Bronchial epithelial cell (primary cell): Measurements from ENCODE around the gene INPP4A. TPM values are rescaled to one million over a fixed set of nuclear protein-coding genes. Genes with fewer than 3 reads are reported as not detected.

Source experiments
- DNase-seq: peaks from one replicate; pipeline ENCODE4 v3.0.0-alpha.2; 2010; ENCODE audit warnings: low read depth
- FAIRE-seq: peaks from 2 replicates; lab custom pipeline; 2011; peaks lifted over from hg19 to GRCh38; lab: Jason Lieb, UNC
- H3K27me3 ChIP-seq: 2 replicates; pipeline ENCODE4 v1.5.1; 2011; ENCODE audit warnings: low read length; ENCODE audit not compliant: control insufficient read depth, insufficient read depth
- H3K36me3 ChIP-seq: 2 replicates; pipeline ENCODE4 v1.5.1; 2011; ENCODE audit warnings: low read length; ENCODE audit not compliant: control insufficient read depth, insufficient read depth
- H3K4me3 ChIP-seq: 2 replicates; pipeline ENCODE4 v1.5.1; 2011; ENCODE audit warnings: mild to moderate bottlenecking, low read depth, low read length, control low read depth
- total RNA-seq: library from RNA; depleted of rRNA; stranded (reverse); fragments of >200 nt; gene quantifications from 2 replicates; pipeline ENCODE4 v1.2.1, GENCODE V29; 2014
- TF ChIP-seq, protein P1 (sequence below): IDR thresholded peaks from 2 replicates; pipeline ENCODE4 v1.5.1; 2011; ENCODE audit warnings: mild to moderate bottlenecking, moderate library complexity, low read length, control low read depth, inconsistent platforms; ENCODE audit not compliant: insufficient read depth, severe bottlenecking

Gene INPP4A
- total RNA-seq, 1 donor from 2014 or later = 18.2 TPM

DNA sequence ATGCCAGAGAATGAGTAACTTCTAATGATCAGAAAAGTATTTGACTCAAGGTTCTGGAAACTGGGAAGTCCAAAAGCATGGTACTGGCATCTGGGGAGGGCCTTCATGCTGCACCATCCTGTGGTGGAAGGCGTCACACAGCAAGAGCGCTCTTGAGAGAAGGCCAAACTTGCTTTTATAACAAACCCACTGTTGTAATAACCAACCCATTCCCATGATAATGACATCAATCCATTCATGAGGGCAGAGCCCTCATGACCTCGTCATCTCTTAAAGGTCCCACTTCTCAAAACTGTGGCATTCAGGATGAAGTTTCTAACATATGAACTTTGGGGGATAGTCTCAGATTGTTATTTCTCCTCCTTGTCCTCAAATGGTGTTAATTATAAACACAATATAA is 95.9 kb downstream of the INPP4A start:
- H3K27me3 ChIP-seq = no peaks in the 10 kb centered on the region
- DNase-seq (no peak), FAIRE-seq (no peak)
- peaks cover 12% of the 10 kb centered on the region for H3K36me3 ChIP-seq
- H3K4me3 ChIP-seq = no peak overlapping the region
- TF ChIP-seq, protein P1, sequence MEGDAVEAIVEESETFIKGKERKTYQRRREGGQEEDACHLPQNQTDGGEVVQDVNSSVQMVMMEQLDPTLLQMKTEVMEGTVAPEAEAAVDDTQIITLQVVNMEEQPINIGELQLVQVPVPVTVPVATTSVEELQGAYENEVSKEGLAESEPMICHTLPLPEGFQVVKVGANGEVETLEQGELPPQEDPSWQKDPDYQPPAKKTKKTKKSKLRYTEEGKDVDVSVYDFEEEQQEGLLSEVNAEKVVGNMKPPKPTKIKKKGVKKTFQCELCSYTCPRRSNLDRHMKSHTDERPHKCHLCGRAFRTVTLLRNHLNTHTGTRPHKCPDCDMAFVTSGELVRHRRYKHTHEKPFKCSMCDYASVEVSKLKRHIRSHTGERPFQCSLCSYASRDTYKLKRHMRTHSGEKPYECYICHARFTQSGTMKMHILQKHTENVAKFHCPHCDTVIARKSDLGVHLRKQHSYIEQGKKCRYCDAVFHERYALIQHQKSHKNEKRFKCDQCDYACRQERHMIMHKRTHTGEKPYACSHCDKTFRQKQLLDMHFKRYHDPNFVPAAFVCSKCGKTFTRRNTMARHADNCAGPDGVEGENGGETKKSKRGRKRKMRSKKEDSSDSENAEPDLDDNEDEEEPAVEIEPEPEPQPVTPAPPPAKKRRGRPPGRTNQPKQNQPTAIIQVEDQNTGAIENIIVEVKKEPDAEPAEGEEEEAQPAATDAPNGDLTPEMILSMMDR = no peak

DNA sequence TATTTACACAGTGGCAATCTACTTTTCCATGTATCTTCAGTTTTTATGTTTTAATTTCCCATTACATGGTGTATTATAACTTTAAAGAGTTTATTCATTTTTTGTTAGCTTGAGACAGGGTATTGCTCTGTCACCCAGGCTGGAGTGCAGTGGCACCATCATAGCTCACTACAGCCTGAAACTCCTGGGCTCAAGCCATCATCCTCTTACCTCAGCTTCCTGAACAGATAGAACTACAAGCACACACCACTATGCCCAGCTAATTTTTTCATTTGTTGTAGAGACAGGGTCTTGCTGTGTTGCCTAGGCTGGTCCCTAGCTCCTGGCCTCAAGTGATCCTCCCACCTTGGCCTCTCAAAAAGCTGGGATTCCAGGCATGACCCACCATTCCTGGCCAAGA is 96.8 kb downstream of the INPP4A start:
- no peak for FAIRE-seq
- H3K4me3 ChIP-seq = no peak overlapping the region
- H3K27me3 ChIP-seq = no peaks in the 10 kb centered on the region
- TF ChIP-seq, protein P1 = no peak
- peaks cover 17% of the 10 kb centered on the region for H3K36me3 ChIP-seq
- no peak for DNase-seq

DNA sequence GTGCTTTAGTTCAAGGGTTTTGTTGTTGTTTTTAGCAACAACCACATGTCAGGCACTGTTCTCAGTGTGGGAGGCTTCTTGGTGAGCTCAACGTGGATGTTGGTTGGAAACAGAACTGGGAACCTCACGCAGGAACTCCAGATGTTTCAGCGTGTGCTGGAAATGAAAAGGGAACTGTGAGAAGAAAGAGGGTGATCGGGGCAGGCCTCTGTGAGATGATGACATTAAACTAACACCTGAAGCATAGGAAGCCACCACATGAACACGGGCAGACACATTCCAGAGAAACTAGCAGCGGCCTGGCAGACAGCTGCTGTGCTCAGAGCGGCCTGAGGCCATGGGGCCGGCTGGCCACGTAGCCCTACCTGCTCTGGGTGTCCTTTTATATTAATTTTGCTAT is 97.2 kb downstream of the INPP4A start:
- DNase-seq (no peak), FAIRE-seq (no peak)
- TF ChIP-seq, protein P1 = no peak
- H3K36me3 ChIP-seq = peaks cover 18% of the 10 kb centered on the region
- H3K4me3 ChIP-seq = no peak overlapping the region
- no peaks in the 10 kb centered on the region for H3K27me3 ChIP-seq

DNA sequence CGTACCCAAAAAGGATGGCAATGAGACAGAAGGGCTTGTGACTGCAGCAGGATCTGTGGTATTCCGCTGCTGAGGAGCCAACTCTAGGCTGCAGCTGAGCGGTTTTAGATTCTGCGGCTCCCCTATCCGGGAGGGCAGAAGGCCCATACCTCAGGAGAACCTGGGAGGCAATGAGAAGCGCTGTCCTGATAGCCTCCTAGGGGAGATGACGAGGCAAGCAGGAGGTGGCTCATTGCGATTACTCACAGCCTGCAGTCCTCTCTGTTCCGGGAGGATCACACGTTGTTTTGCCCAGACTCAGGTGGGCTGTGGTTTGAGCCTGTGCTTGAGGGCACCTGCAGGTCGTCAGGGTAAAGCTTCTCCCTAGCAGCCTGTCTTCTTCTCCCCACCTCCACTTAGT is 98.6 kb downstream of the INPP4A start:
- DNase-seq = no peak
- Histone ChIP-seq H3K27me3 (no peaks in the 10 kb centered on the region), H3K4me3 (no peak overlapping the region), H3K36me3 (peaks cover 17% of the 10 kb centered on the region)
- FAIRE-seq = peak; percentile 92
- TF ChIP-seq, protein P1 = no peak

DNA sequence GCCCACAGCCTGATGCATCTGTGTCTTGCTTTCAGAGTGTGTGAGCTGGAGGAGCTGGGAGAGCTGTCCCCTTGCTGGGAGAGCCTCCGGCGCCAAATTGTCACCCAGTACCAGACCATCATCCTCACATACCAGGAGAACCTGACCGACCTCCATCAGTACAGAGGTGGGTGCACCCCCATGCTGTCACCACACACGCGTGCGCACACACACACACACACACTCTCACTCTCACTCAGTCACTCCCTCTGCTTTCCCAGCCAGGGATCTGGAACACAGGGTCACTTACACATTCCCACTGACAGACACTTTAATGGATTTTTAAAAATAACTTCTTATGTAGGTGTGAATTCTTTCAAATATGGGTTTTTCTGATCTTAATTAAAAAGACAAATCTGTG is 99.2 kb downstream of the INPP4A start:
- no peaks in the 10 kb centered on the region for H3K27me3 ChIP-seq
- TF ChIP-seq, protein P1 = no peak
- FAIRE-seq (no peak), DNase-seq (no peak)
- no peak overlapping the region for H3K4me3 ChIP-seq
- peaks cover 17% of the 10 kb centered on the region for H3K36me3 ChIP-seq

DNA sequence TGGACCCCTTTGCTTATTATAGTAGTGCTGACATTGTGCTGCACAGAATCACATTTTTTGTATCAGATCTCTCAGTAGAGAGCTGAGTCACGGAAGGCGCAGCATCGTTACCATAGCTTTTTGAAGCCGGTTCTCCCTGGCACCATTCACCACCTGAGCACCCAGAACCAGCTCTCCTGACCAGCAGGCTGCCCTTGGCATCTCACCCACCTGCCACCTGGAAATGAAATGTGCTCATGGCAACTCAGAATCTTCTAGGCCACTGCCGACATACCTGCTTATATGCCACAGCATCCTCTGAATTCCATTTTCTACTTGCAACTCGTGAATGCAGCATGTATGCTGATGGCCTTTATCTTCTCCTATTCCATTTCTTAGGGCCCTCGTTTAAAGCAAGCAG is 100.9 kb downstream of the INPP4A start:
- H3K27me3 ChIP-seq = no peaks in the 10 kb centered on the region
- DNase-seq (no peak), FAIRE-seq (no peak)
- TF ChIP-seq, protein P1 = no peak
- no peak overlapping the region for H3K4me3 ChIP-seq
- H3K36me3 ChIP-seq = peaks cover 14% of the 10 kb centered on the region
